ENCODE results near the gene TOM1L2. TPM values are rescaled to one million over a fixed set of nuclear protein-coding genes. Genes with fewer than 3 reads are reported as not detected.
A peak's percentile ranks its signal among the peaks of the same experiment; 100 is the strongest.
"Not testable (repeated sequence)": the region's sequence is repeated elsewhere in the genome, so short reads cannot be mapped to it uniquely, and the experiment has no call there.

Gene TOM1L2
- total RNA-seq, 6 experiments from 2014 or later = 92.1 to 144 (median 101) TPM

DNA sequence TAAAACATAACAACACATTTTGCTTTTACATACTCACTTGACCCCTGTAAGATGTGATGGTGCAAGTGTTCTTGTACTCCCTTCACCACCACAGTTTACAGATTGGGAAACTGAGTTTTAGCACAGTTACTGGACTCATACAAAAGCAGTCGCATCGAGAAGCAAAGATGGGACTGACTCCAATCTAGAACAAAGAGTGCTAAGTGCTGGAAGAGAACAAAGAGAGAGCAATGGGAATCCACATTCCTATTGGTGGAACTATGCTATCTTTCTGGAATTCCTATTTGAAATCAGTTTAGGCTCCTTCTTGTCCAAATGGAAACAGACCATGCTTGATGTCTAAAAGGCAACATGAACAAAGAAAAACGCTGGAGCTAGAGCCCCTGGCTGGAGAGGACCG is 9.1 kb downstream of the TOM1L2 start:
- DNase-seq = no peak
- Mint-ChIP-seq H3K4me1 (ENCODE audit: low read depth) (peaks cover 73% of the 10 kb centered on the region), H3K4me3 (no peak overlapping the region), H3K27me3 (ENCODE audit: insufficient read depth) (no peaks in the 10 kb centered on the region), H3K27ac (no peak overlapping the region), H3K36me3 (ENCODE audit: low read depth) (no peaks in the 10 kb centered on the region; the same call in 1 of the 2 replicates), H3K9me3 (no peaks in the 10 kb centered on the region)
- TF ChIP-seq, protein P1, sequence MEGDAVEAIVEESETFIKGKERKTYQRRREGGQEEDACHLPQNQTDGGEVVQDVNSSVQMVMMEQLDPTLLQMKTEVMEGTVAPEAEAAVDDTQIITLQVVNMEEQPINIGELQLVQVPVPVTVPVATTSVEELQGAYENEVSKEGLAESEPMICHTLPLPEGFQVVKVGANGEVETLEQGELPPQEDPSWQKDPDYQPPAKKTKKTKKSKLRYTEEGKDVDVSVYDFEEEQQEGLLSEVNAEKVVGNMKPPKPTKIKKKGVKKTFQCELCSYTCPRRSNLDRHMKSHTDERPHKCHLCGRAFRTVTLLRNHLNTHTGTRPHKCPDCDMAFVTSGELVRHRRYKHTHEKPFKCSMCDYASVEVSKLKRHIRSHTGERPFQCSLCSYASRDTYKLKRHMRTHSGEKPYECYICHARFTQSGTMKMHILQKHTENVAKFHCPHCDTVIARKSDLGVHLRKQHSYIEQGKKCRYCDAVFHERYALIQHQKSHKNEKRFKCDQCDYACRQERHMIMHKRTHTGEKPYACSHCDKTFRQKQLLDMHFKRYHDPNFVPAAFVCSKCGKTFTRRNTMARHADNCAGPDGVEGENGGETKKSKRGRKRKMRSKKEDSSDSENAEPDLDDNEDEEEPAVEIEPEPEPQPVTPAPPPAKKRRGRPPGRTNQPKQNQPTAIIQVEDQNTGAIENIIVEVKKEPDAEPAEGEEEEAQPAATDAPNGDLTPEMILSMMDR (IDR thresholded peaks at IDR 0.05) = no peak

DNA sequence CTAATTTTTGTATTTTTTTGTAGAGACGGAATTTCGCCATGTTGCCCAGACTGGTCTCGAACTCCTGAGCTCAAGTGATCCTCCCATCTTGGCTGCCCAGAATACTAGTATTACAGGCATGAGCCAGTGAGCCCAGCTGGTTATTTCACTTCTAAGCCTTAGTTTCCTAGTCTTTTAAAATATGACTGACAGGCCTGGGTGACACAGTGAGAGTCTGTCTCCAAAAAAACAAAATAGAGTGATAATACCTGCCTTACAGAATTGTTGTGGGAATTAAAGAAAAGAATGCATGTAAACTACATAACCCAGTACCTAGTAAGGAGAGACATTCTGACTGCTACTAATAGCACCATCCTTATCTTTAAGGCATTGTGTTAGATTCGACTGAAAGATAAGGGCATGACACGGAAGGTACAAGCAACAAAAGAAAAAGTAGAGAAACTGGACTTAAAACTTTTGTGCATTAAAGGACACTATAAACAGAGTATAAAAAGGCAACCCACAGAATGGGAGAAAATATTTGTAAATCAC is 11.6 kb downstream of the TOM1L2 start:
- peaks cover 67% of the 10 kb centered on the region for H3K4me1 Mint-ChIP-seq (ENCODE audit: low read depth)
- peak overlapping the region; percentile 86 for H3K4me3 Mint-ChIP-seq
- no peak for DNase-seq
- H3K27me3 Mint-ChIP-seq (ENCODE audit: insufficient read depth) = no peaks in the 10 kb centered on the region
- TF ChIP-seq, protein P1 (IDR thresholded peaks at IDR 0.05) = no peak
- H3K27ac Mint-ChIP-seq = peak overlapping the region; percentile 96
- H3K36me3 Mint-ChIP-seq (ENCODE audit: low read depth) = peaks cover 6% of the 10 kb centered on the region
- peaks cover 5% of the 10 kb centered on the region; the same call in 1 of the 2 replicates for H3K9me3 Mint-ChIP-seq

DNA sequence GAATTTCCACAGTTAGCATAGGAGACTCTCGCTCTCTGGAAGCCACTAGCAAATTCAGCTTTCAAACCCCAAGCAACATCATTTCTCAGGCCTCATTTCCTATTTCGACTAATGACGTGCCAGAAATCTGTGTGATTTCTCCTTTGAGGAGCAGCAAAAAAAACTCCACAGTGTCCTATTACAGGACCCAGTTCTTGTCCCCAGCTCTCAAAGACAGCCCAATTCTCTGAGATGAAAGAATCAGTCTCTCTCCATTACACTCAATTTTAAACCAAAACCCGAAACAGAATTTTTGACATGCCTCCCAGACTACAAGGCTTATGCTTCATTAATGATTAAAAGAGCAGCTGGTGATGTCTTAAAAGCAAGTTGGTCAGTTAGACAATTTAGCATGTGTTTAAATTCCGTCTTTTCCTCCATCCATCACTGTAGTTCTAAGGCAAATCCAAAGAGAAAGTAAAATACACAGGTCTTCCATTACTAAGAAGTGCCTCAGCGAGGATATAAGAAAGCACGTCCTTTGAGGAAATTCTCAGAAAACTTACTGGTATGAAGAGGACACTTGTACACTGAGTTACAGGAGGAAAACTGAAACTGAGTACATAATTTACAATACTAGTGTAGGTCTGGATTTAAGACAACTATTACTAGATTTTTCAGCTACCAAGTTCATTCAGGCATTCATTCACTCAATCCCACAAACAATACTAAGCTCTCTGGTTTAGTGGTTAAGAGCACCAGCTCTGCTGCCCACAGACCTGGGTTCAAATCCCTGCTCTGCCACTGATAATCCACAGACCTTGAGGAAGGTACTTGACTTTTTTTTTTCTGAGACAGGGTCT is 12.5 kb downstream of the TOM1L2 start:
- TF ChIP-seq, protein P1 (IDR thresholded peaks at IDR 0.05) = no peak
- Mint-ChIP-seq H3K4me1 (ENCODE audit: low read depth) (peaks cover 68% of the 10 kb centered on the region), H3K36me3 (ENCODE audit: low read depth) (peaks cover 15% of the 10 kb centered on the region), H3K27ac (peak overlapping the region; percentile 96), H3K27me3 (ENCODE audit: insufficient read depth) (no peaks in the 10 kb centered on the region), H3K4me3 (peak overlapping the region; percentile 86), H3K9me3 (peaks cover 5% of the 10 kb centered on the region; the same call in 1 of the 2 replicates)
- DNase-seq = peak; percentile 16

DNA sequence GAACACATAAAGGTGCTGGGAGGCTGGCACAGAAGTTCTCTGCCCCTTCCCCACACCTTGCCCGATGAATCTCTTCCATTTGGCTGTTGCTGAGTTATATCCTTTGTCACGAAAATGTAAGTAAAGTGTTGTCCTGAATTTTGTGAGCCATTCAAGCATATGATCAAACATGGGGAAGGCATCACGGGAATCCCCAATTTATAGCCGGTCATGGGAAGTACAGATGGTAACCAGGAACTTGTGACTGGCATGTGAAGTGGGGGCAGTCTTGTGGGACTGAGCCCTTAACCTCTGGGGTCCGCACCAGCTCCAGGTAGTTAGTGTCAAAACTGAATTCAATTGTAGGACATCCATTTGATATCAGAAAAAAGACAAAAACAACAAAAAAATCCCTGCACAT is 13.2 kb downstream of the TOM1L2 start:
- no peak for DNase-seq
- peak overlapping the region; percentile 86 for H3K4me3 Mint-ChIP-seq
- H3K27me3 Mint-ChIP-seq (ENCODE audit: insufficient read depth) = no peaks in the 10 kb centered on the region

DNA sequence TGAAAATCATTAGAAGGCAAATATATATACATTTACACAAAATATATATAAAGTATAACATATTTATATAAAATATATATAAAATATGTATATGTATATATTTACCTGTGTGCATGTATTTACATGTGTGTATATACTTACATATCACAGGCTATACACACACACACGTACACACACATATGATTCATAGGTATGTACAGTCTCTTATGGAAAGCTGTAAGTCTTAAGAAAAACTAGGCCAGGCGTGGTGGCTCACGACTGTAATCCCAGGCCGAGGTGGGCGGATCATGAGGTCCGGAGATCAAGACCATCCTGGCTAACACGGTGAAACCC is 14.7 kb downstream of the TOM1L2 start:
- Mint-ChIP-seq H3K27ac (peak overlapping the region; percentile 96), H3K9me3 (peaks cover 5% of the 10 kb centered on the region; the same call in 1 of the 2 replicates), H3K27me3 (ENCODE audit: insufficient read depth) (no peaks in the 10 kb centered on the region), H3K4me3 (peak overlapping the region; percentile 86), H3K36me3 (ENCODE audit: low read depth) (peaks cover 22% of the 10 kb centered on the region), H3K4me1 (ENCODE audit: low read depth) (peaks cover 71% of the 10 kb centered on the region)
- no peak for DNase-seq
- TF ChIP-seq, protein P1 (IDR thresholded peaks at IDR 0.05) = no peak

More for the DNA sequence above, 13.2 kb downstream of the TOM1L2 start:
- H3K27ac Mint-ChIP-seq = peak overlapping the region; percentile 96
- TF ChIP-seq, protein P1 (IDR thresholded peaks at IDR 0.05) = no peak
- peaks cover 19% of the 10 kb centered on the region for H3K36me3 Mint-ChIP-seq (ENCODE audit: low read depth)
- H3K9me3 Mint-ChIP-seq = peaks cover 5% of the 10 kb centered on the region; the same call in 1 of the 2 replicates
- peaks cover 75% of the 10 kb centered on the region for H3K4me1 Mint-ChIP-seq (ENCODE audit: low read depth)

DNA sequence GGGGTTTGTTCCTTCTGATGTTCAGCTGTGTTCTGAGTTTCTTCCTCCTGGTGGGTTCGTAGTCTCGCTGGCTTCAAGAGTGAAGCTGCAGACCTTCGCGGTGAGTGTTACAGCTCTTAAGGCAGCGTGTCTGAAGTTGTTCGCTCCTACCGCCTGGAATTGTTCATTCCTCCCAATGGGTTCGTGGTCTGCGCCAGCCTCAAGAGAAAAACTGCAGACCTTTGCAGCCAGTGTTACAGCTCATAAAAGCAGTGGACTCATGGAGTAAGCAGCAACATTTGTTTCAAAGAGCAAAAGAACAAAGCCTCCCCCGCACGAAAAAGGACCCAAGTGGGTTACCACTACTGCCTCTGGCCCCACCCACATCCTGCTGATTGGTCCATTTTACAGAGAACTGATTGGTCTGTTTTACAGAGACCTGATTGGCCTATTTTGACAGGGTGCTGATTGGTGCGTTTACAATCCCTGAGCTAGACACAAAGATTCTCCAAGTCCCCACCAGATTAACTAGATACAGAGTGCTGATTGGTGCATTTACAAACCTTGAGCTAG is 16.3 kb downstream of the TOM1L2 start:
- H3K27me3 Mint-ChIP-seq (ENCODE audit: insufficient read depth); H3K9me3 Mint-ChIP-seq; H3K4me3 Mint-ChIP-seq; DNase-seq: not testable (repeated sequence)
- peak overlapping the region; percentile 53 for H3K27ac Mint-ChIP-seq
- peaks cover 82% of the 10 kb centered on the region for H3K4me1 Mint-ChIP-seq (ENCODE audit: low read depth)
- H3K36me3 Mint-ChIP-seq (ENCODE audit: low read depth) = peaks cover 22% of the 10 kb centered on the region
